Gastroesophageal sphincter (tissue), 3 donors: Measurements from ENCODE around the gene WDR70.

Source experiments
- CTCF ChIP-seq, 4 experiments: fragments of 200-600 bp in 2 of 4; fragments of 450-650 bp in 2 of 4; sonication (generic) in 1 of 4; IDR thresholded peaks; one replicate each; pipeline ENCODE4 v1.5.1; 2017 to 2019; ENCODE audit warnings: antibody characterized with exemption in 4 of 4, mild to moderate bottlenecking in 2 of 4, moderate library complexity in 2 of 4
- EP300 ChIP-seq: sonication (generic); formaldehyde crosslinking; IDR thresholded peaks from one replicate; pipeline ENCODE4 v1.6.1; 2017; ENCODE audit warnings: antibody characterized with exemption, mild to moderate bottlenecking

- TF ChIP-seq CTCF (IDR thresholded peaks at IDR 0.05) (no peak), EP300 (no peak)
Observed at GRCh38 chr5:37532976-37533740, 154.0 kb downstream of the WDR70 start.
